Measurements from ENCODE around the gene PPP6R2. TPM values are rescaled to one million over a fixed set of nuclear protein-coding genes. Genes with fewer than 3 reads are reported as not detected.

PPP6R2 gene
- total RNA-seq, 1 donor from 2014 or later: 32.6 TPM

DNA sequence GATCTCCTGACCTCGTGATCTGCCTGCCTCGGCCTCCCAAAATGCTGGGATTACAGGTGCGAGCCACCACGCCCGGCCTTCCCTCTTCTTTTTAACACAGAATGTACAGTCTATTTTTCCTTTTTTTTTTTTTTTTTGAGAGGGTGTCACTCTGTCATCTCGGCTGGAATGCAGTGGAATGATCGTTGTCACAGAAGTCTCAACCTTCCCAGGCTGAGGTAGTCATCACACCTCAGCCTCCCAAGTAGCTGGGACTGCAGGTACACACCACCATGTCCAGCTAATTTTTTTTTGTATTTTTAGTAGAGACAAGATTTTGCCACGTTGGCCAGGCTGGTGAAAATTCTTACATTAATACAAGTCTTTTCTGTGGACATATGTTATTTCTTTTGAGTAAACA lies 13.1 kb downstream of the PPP6R2 start:
- Mint-ChIP-seq H3K4me3 (no peak overlapping the region), H3K9me3 (peaks cover 5% of the 10 kb centered on the region), H3K27me3 (ENCODE audit: insufficient read depth, low read depth) (no peaks in the 10 kb centered on the region), H3K27ac (no peak overlapping the region), H3K4me1 (no peaks in the 10 kb centered on the region), H3K36me3 (peaks cover 25% of the 10 kb centered on the region)
- TF ChIP-seq, protein P1, sequence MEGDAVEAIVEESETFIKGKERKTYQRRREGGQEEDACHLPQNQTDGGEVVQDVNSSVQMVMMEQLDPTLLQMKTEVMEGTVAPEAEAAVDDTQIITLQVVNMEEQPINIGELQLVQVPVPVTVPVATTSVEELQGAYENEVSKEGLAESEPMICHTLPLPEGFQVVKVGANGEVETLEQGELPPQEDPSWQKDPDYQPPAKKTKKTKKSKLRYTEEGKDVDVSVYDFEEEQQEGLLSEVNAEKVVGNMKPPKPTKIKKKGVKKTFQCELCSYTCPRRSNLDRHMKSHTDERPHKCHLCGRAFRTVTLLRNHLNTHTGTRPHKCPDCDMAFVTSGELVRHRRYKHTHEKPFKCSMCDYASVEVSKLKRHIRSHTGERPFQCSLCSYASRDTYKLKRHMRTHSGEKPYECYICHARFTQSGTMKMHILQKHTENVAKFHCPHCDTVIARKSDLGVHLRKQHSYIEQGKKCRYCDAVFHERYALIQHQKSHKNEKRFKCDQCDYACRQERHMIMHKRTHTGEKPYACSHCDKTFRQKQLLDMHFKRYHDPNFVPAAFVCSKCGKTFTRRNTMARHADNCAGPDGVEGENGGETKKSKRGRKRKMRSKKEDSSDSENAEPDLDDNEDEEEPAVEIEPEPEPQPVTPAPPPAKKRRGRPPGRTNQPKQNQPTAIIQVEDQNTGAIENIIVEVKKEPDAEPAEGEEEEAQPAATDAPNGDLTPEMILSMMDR (IDR thresholded peaks at IDR 0.05): no peak
- TF ChIP-seq EZH2 (IDR thresholded peaks at IDR 0.05) (no peak), EZH2phosphoT487 (IDR thresholded peaks at IDR 0.05) (no peak)
- Histone ChIP-seq H4K20me1 (ENCODE audit: low read depth) (peaks cover 57% of the 10 kb centered on the region), H3K4me2 (no peak overlapping the region), H2AFZ (replicated peaks) (no peak overlapping the region), H3K4me3 (no peak overlapping the region), H3K36me3 (no peaks in the 10 kb centered on the region), H3K27ac (no peak overlapping the region), H3K79me2 (ENCODE audit: low read depth) (peaks cover 89% of the 10 kb centered on the region), H3K4me1 (no peaks in the 10 kb centered on the region), H3K27me3 (no peaks in the 10 kb centered on the region), H3F3A (ENCODE audit: low read depth) (no peaks in the 10 kb centered on the region), H3K9me3 (ENCODE audit: low read depth) (no peaks in the 10 kb centered on the region), H3K9ac (no peak overlapping the region)
- DNase-seq (ENCODE audit: low spot score): no peak

DNA sequence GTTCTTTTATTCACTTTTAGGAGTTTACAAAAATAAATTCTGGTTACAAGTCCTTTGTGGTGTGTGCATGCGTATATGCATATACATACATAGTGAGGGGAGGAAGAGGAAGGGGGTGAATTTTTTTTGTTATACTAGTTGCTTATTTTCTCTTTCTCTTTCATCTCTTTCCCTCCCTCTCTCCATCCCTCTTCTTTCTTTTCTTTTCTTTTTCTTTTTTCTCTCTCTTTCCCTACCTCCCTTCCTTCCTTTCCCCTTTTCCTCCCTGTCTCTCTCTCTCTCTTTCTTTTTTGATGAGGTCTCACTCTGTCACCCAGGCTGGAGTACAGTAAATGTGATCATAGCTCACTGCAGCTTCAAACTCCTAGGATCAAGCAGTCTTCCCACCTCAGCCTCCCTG lies 14.1 kb downstream of the PPP6R2 start:
- H3K4me1 ChIP-seq: no peaks in the 10 kb centered on the region
- peaks cover 89% of the 10 kb centered on the region for H3K79me2 ChIP-seq (ENCODE audit: low read depth)
- no peak for DNase-seq (ENCODE audit: low spot score)
- Mint-ChIP-seq H3K4me1 (no peaks in the 10 kb centered on the region), H3K4me3 (no peak overlapping the region), H3K27ac (no peak overlapping the region), H3K27me3 (ENCODE audit: insufficient read depth, low read depth) (no peaks in the 10 kb centered on the region), H3K36me3 (peaks cover 29% of the 10 kb centered on the region), H3K9me3 (peaks cover 5% of the 10 kb centered on the region)
- peaks cover 64% of the 10 kb centered on the region for H4K20me1 ChIP-seq (ENCODE audit: low read depth)
- TF ChIP-seq, protein P1 (IDR thresholded peaks at IDR 0.05): no peak
- TF ChIP-seq EZH2phosphoT487 (IDR thresholded peaks at IDR 0.05) (no peak), EZH2 (IDR thresholded peaks at IDR 0.05) (no peak)
- H3K4me3 ChIP-seq: no peak overlapping the region
- no peaks in the 10 kb centered on the region for H3F3A ChIP-seq (ENCODE audit: low read depth)
- H2AFZ ChIP-seq (replicated peaks): no peak overlapping the region
- H3K27me3 ChIP-seq: no peaks in the 10 kb centered on the region
- no peaks in the 10 kb centered on the region for H3K36me3 ChIP-seq
- H3K9ac ChIP-seq: no peak overlapping the region
- no peak overlapping the region for H3K27ac ChIP-seq
- H3K4me2 ChIP-seq: no peak overlapping the region
- H3K9me3 ChIP-seq (ENCODE audit: low read depth): no peaks in the 10 kb centered on the region

DNA sequence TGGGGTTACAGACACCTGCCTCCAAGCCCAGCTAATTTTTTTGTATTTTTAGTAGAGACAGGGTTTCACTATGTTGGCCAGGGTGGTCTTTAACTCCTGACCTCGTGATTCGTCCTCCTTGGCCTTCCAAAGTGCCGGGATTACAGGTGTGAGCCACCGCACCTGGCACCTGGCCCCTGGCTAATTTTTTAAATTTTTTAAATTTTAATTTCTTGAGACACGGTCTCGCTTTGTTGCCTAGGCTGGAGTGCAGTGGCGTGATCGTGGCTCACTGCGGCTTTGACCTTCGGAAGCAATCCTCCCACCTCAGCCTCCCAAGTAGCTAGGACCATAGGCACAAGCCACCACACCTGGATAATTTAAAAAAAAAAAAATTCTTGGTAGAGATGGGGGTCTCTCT lies 14.6 kb downstream of the PPP6R2 start:
- Histone ChIP-seq H3K9ac (no peak overlapping the region), H3F3A (ENCODE audit: low read depth) (no peaks in the 10 kb centered on the region), H3K4me1 (no peaks in the 10 kb centered on the region), H4K20me1 (ENCODE audit: low read depth) (peaks cover 64% of the 10 kb centered on the region), H3K27ac (no peak overlapping the region), H3K4me2 (no peak overlapping the region), H3K9me3 (ENCODE audit: low read depth) (no peaks in the 10 kb centered on the region), H3K79me2 (ENCODE audit: low read depth) (peaks cover 91% of the 10 kb centered on the region), H3K4me3 (no peak overlapping the region), H2AFZ (replicated peaks) (no peak overlapping the region), H3K36me3 (no peaks in the 10 kb centered on the region), H3K27me3 (no peaks in the 10 kb centered on the region)
- TF ChIP-seq, protein P1 (IDR thresholded peaks at IDR 0.05): no peak
- TF ChIP-seq EZH2phosphoT487 (IDR thresholded peaks at IDR 0.05): no peak
- H3K36me3 Mint-ChIP-seq: peaks cover 29% of the 10 kb centered on the region
- no peak overlapping the region for H3K4me3 Mint-ChIP-seq
- H3K27me3 Mint-ChIP-seq (ENCODE audit: insufficient read depth, low read depth): no peaks in the 10 kb centered on the region
- DNase-seq (ENCODE audit: low spot score): no peak
- H3K27ac Mint-ChIP-seq: no peak overlapping the region
- H3K9me3 Mint-ChIP-seq: peaks cover 5% of the 10 kb centered on the region
- H3K4me1 Mint-ChIP-seq: peaks cover 2% of the 10 kb centered on the region
